ENCODE data around the gene GNG7. TPM values are rescaled to one million over a fixed set of nuclear protein-coding genes. Genes with fewer than 3 reads are reported as not detected.

The GNG7 gene
- polyA plus RNA-seq (2012; ENCODE audit: low read depth, missing spikeins), result 6.4 TPM

DNA sequence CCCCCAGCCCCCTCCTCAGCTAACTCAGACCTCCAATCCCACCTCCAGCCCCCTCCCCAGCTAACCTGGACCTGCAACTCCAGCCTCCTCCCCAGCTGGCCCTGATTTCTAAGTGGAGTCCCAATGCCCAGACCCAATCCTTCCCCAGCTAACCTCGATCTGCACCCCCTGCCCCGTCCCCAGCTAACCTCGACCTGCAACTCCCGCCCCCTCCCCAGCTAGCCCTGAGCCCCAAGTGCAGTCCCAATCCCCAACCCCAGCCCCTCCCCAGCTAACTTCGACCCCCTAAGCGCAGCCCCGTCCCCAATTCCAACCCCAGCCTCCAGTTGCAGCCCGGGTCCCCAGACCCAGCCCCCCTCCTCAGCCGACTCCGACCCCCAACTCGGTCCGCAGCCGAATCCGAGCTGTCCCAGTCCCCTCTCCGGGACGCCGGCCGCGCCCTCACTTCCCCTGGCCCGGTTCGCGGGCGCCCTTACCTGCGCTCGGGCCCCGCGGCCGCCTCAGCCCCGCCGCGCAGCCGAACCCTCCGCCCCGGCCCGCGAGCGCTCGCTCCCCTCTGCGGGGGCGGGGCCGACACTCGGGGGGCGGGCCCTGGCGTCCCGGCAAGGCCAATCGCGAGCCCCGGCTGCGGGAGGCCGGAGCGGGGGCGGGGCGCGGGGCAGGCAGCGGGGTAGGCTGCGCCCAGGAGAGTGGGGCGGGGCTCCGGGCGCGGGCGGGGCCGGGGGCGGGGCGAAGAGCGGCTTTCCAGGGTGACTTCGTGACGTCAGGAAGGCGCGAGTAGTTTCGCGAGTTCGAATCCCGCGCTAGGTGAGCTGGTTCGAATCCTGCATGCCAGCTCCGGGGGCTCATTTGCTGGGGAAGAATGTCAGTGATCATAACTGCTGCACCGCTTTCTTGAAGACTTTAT, at the start of gene GNG7:
GNG7 (minus strand) TSS at position 525 of the 907 bp plus-strand sequence. CDS start 182,006 bp downstream, outside the sequence.
- peak; percentile 99 for DNase-seq (ENCODE audit: insufficient read length, low spot score)
- peak; percentile 91 for FAIRE-seq

DNA sequence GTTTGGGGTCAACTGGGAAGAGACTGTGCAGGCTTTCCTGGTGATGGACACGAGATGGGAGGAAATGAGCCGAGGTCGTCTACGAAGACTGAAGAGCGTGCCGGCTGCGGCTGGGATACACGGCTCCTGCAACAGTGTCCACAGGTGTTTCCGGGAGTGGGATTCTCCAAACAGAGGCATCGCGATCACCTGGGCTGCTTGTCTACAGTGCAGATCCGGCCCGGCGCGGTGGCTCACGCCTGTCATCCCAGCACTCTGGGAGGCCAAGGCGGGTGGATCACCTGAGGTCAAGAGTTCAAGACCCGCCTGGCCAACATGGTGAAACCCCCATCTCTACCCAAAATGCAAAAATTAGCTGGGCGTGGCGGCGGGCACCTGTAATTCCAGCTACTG, 48.9 kb upstream of the GNG7 start:
- no peak for TF ChIP-seq POLR2AphosphoS5 (IDR thresholded peaks at IDR 0.05; ENCODE audit: low read depth, low read length)
- TF ChIP-seq POLR2A (IDR thresholded peaks at IDR 0.05; ENCODE audit: low read depth, low read length), result no peak
- TF ChIP-seq SPI1 (IDR thresholded peaks at IDR 0.05; ENCODE audit: low read depth, low read length), result no peak
- no peak for TF ChIP-seq TAF1 (IDR thresholded peaks at IDR 0.05; ENCODE audit: low read depth, low read length)
- no peak for TF ChIP-seq PAX5 (IDR thresholded peaks at IDR 0.05; ENCODE audit: insufficient read depth, low read length, severe bottlenecking)
- TF ChIP-seq POU2F2 (IDR thresholded peaks at IDR 0.05; ENCODE audit: low read depth, low read length), result no peak
- DNase-seq (ENCODE audit: insufficient read length, low spot score) (no peak), FAIRE-seq (no peak)

More for the DNA sequence above, at the start of gene GNG7:
- no peak for TF ChIP-seq TAF1 (IDR thresholded peaks at IDR 0.05; ENCODE audit: low read depth, low read length)
- TF ChIP-seq POLR2A (IDR thresholded peaks at IDR 0.05; ENCODE audit: low read depth, low read length), result no peak
- TF ChIP-seq PAX5 (IDR thresholded peaks at IDR 0.05; ENCODE audit: insufficient read depth, low read length, severe bottlenecking), result no peak
- no peak for TF ChIP-seq SPI1 (IDR thresholded peaks at IDR 0.05; ENCODE audit: low read depth, low read length)
- no peak for TF ChIP-seq POU2F2 (IDR thresholded peaks at IDR 0.05; ENCODE audit: low read depth, low read length)
- no peak for TF ChIP-seq POLR2AphosphoS5 (IDR thresholded peaks at IDR 0.05; ENCODE audit: low read depth, low read length)

DNA sequence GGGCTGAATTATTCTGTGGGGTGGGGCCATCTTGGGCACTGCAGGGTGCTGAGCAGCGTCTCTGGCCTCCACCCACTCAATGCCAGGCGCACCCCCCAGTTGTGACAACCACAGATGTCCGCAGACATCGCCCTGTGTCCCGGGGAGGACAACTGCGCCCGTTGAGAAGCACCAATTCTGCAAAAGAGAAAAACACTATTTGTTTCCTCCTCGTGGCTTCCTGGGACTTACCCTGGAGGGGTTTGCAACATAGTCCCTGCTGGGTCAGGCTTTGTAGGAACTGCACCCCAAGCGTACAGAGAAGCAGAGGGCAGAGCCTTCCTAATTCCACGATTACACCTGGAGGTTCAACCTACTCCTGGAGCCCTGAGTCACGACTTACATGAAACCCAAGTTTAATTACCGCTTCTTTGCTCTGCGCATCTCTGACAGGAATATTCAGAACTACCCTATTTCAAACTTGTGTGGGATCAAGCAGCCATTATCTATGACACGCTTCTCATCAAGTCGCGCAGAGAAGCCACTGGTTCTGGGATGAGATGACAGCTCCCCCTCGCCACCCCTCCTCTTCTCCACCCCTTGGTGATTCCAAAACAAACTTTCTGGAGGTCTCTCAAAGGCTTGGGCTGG, 48.4 kb upstream of the GNG7 start:
- no peak for DNase-seq (ENCODE audit: insufficient read length, low spot score)
- FAIRE-seq, result no peak
- TF ChIP-seq POU2F2 (IDR thresholded peaks at IDR 0.05; ENCODE audit: low read depth, low read length) (no peak), POLR2A (IDR thresholded peaks at IDR 0.05; ENCODE audit: low read depth, low read length) (no peak), PAX5 (IDR thresholded peaks at IDR 0.05; ENCODE audit: insufficient read depth, low read length, severe bottlenecking) (no peak), TAF1 (IDR thresholded peaks at IDR 0.05; ENCODE audit: low read depth, low read length) (no peak), POLR2AphosphoS5 (IDR thresholded peaks at IDR 0.05; ENCODE audit: low read depth, low read length) (no peak), SPI1 (IDR thresholded peaks at IDR 0.05; ENCODE audit: low read depth, low read length) (no peak)

DNA sequence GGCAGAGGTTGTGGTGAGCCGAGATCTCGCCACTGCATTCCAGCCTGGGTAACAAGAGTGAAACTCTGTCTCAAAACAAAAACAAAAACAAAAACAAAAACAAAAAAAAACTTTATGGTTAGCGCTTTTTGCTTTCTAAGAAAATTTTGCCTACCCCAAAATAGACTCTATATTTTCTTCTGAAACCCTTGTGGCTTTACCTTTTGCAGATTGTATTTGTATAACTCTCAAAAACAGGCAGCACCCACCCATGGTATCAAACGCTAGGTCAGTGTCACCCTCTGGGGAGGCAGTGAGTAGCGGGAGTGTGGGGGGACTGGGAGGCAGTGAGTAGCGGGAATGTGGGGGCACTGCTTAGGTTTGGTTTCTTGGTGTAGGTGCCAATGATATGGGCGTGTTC, 44.9 kb upstream of the GNG7 start:
- FAIRE-seq, result peak; percentile 76

DNA sequence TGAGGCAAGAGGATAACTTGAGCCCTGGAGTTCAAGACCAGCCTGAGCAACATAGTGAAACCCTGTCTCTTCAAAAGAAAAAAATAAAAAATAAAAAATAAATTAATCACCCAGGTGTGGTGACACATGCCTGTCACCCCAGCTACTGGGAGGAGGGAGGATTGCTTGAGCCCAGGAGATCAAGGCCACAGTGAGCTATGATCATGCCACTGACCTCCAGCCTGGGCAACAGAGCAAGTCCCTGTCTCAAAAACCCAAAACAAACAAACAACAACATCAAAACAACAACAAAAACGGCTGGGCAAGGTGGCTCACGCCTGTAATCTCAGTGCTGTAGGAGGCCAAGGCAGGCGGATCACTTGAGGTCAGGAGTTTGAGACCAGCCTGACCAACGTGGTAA, 41.6 kb upstream of the GNG7 start:
- FAIRE-seq, result no peak
- no peak for TF ChIP-seq POLR2A (IDR thresholded peaks at IDR 0.05; ENCODE audit: low read depth, low read length)
- no peak for TF ChIP-seq PAX5 (IDR thresholded peaks at IDR 0.05; ENCODE audit: insufficient read depth, low read length, severe bottlenecking)
- TF ChIP-seq SPI1 (IDR thresholded peaks at IDR 0.05; ENCODE audit: low read depth, low read length), result no peak
- no peak for TF ChIP-seq TAF1 (IDR thresholded peaks at IDR 0.05; ENCODE audit: low read depth, low read length)
- no peak for TF ChIP-seq POLR2AphosphoS5 (IDR thresholded peaks at IDR 0.05; ENCODE audit: low read depth, low read length)
- TF ChIP-seq POU2F2 (IDR thresholded peaks at IDR 0.05; ENCODE audit: low read depth, low read length), result no peak
- no peak for DNase-seq (ENCODE audit: insufficient read length, low spot score)

More for the DNA sequence above, 44.9 kb upstream of the GNG7 start:
- no peak for DNase-seq (ENCODE audit: insufficient read length, low spot score)
- TF ChIP-seq POLR2A (IDR thresholded peaks at IDR 0.05; ENCODE audit: low read depth, low read length), result no peak
- no peak for TF ChIP-seq SPI1 (IDR thresholded peaks at IDR 0.05; ENCODE audit: low read depth, low read length)
- TF ChIP-seq POU2F2 (IDR thresholded peaks at IDR 0.05; ENCODE audit: low read depth, low read length), result no peak
- no peak for TF ChIP-seq TAF1 (IDR thresholded peaks at IDR 0.05; ENCODE audit: low read depth, low read length)
- TF ChIP-seq POLR2AphosphoS5 (IDR thresholded peaks at IDR 0.05; ENCODE audit: low read depth, low read length), result no peak

DNA sequence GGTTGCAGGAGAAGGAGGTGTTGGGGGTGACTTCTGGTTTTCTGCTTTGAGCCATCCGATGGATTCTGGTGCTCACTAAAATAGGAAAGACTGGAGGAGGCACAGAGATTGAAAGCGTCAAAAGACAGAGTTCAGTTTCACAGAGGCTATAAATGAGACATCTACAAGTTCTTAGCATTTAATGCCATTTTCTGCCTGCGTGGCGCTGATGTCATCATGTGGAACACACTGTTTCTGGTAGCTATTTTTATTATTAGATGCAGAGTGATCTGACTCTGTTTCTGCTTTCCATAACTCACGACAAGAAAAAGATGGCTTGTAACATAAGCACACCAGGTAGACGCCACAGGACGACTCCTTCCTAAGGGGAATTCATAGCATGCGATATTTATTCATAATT, 40.6 kb upstream of the GNG7 start:
- no peak for FAIRE-seq

DNA sequence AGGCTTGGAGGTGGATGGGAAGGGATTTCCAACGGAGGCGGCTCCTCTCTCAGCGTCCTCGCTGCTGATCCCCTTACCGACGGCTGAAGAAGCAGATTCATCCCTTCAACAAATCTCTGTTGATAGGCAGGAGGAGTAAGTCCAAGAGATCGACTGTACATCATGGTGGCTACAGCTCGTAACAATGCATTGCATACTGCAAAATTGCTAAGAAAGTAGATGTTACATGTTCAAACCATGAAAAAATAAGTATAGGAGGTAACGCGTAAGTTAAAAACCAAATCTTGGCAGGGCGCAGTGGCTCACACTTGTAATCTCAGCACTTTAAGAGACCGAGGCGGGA, 37.8 kb upstream of the GNG7 start:
- DNase-seq (ENCODE audit: insufficient read length, low spot score) (no peak), FAIRE-seq (no peak)
- TF ChIP-seq PAX5 (IDR thresholded peaks at IDR 0.05; ENCODE audit: insufficient read depth, low read length, severe bottlenecking) (no peak), SPI1 (IDR thresholded peaks at IDR 0.05; ENCODE audit: low read depth, low read length) (no peak), POLR2A (IDR thresholded peaks at IDR 0.05; ENCODE audit: low read depth, low read length) (no peak), TAF1 (IDR thresholded peaks at IDR 0.05; ENCODE audit: low read depth, low read length) (no peak), POU2F2 (IDR thresholded peaks at IDR 0.05; ENCODE audit: low read depth, low read length) (no peak), POLR2AphosphoS5 (IDR thresholded peaks at IDR 0.05; ENCODE audit: low read depth, low read length) (no peak)

More for the DNA sequence above, 40.6 kb upstream of the GNG7 start:
- TF ChIP-seq POU2F2 (IDR thresholded peaks at IDR 0.05; ENCODE audit: low read depth, low read length), result no peak
- no peak for TF ChIP-seq POLR2A (IDR thresholded peaks at IDR 0.05; ENCODE audit: low read depth, low read length)
- TF ChIP-seq TAF1 (IDR thresholded peaks at IDR 0.05; ENCODE audit: low read depth, low read length), result no peak
- TF ChIP-seq SPI1 (IDR thresholded peaks at IDR 0.05; ENCODE audit: low read depth, low read length), result no peak
- no peak for TF ChIP-seq PAX5 (IDR thresholded peaks at IDR 0.05; ENCODE audit: insufficient read depth, low read length, severe bottlenecking)
- TF ChIP-seq POLR2AphosphoS5 (IDR thresholded peaks at IDR 0.05; ENCODE audit: low read depth, low read length), result no peak
- DNase-seq (ENCODE audit: insufficient read length, low spot score), result no peak

DNA sequence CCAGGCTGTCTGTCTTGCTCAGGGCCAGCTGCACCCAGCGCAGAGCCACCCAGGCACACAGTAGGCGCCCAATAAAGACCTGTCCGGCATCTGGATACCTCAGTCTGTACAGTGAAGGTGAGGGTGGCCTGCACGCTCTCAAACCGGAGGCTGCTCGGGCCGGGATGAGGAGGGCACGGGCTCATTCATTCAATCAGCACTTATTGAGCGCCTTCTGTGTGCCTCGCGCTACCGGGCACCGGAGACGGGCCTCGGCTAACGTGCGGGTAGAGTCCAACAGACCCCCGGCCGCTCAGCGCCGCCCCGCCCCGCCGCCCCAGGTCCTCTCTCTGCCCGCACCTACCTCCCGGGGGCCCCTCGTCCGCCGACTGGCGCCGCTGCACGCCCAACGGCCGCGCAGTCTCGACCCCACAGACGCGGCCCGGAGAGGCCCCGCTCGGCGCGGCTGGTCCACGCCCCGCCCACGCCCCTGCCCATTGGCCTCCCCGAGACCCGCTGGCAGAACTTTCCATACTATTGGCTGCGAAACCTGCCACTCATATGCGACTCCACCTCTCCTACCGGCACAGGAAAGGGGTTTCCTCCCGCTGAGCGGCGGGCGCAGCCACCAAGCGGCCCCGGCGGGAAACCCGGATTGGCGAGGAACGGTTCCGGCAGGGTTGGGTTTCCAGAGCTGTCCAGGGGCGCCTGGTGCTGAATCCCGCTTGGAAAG, 37.3 kb upstream of the GNG7 start, which contains the start of gene SLC39A3:
SLC39A3 (minus strand) TSS at position 416 of the 712 bp plus-strand sequence. CDS start 2,760 bp downstream, outside the sequence.
- peak; percentile 100 for DNase-seq (ENCODE audit: insufficient read length, low spot score)
- FAIRE-seq, result peak; percentile 98
- TF ChIP-seq PAX5 (IDR thresholded peaks at IDR 0.05; ENCODE audit: insufficient read depth, low read length, severe bottlenecking) (no peak), POLR2A (IDR thresholded peaks at IDR 0.05; ENCODE audit: low read depth, low read length) (no peak), POU2F2 (IDR thresholded peaks at IDR 0.05; ENCODE audit: low read depth, low read length) (peak; percentile 76)

Measured in GM12891 (cell line).